ENCODE results near the gene ACTR8.

GRCh38 chr3:53823026-53823955 is 58.7 kb downstream of the ACTR8 start:
- TF ChIP-seq CTCF (IDR thresholded peaks at IDR 0.05; ENCODE audit: low read depth, low read length, poor library complexity, severe bottlenecking) = no peak
- TF ChIP-seq EZH2phosphoT487 (IDR thresholded peaks at IDR 0.05; ENCODE audit: borderline replicate concordance, low read length) = no peak
